Ureter (tissue), 1 donor: ENCODE results near the gene SPRED1. TPM values are rescaled to one million over a fixed set of nuclear protein-coding genes. Genes with fewer than 3 reads are reported as not detected.
"Not testable (repeated sequence)": the region's sequence is repeated elsewhere in the genome, so short reads cannot be mapped to it uniquely, and the experiment has no call there.

Source experiments
- DNase-seq: peaks from one replicate; pipeline ENCODE4 v3.0.0-alpha.2; 2020; ENCODE audit warnings: low spot score
- total RNA-seq: library from RNA; stranded (reverse); gene quantifications from one replicate; pipeline ENCODE4 v1.2.4, GENCODE V29; 2023
- donor health status: DM: yes; HTN: yes; CAD: no.

SPRED1 gene
- total RNA-seq, 1 donor from 2014 or later: 22.5 TPM

- no peak for DNase-seq
Measured at GRCh38 chr15:38231436-38231835, 21.2 kb upstream of the SPRED1 start.

DNA sequence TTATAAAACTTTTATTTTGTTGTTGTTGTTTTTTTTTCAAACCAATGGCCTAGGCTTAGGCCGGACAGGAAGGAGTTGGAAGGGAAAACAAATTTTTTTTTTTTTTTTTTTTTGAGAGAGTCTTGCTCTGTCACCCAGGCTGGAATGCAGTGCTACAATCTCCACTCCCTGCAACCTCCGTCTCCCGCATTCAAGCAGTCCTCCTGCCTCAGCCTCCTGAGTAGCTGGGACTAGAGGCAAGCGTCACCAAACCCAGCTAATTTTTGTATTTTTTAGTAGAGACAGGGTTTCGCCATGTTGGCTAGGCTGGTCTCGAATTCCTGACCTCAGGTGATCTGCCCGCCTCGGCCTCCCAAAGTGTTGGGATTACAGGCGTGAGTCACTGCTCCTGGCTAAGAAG, 15.6 kb upstream of the SPRED1 start:
- not testable (repeated sequence) for DNase-seq

- DNase-seq: no peak
Measured at GRCh38 chr15:38238311-38238710, 14.3 kb upstream of the SPRED1 start.

DNA sequence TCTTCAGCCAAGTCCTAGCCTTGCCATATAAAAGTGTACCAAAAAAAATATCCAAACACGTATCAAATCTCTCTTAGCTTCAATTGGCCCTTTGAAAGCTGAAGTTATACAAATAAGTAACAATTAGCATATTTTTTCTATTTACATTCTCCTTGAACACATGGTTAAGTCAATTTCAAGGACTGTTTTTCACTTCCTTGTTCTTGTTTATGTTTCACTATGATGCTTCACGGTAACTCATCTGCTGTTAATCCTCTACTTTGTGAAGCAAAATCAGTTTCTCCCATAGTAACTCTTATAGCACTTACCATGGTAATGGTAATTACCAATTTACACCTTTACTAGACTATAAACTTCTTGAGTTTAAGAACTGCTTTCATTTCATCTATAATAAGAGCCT, 10.6 kb upstream of the SPRED1 start:
- no peak for DNase-seq

- DNase-seq: no peak
Measured at GRCh38 chr15:38243278-38244055, 9.2 kb upstream of the SPRED1 start.

- no peak for DNase-seq
Measured at GRCh38 chr15:38247336-38247735, 5.3 kb upstream of the SPRED1 start.

GRCh38 chr15:38253351-38253781, 730 bp downstream of the SPRED1 start:
- no peak for DNase-seq

GRCh38 chr15:38254051-38254883, 1.6 kb downstream of the SPRED1 start:
- no peak for DNase-seq

GRCh38 chr15:38255690-38256089, 3.1 kb downstream of the SPRED1 start:
- DNase-seq: no peak

DNA sequence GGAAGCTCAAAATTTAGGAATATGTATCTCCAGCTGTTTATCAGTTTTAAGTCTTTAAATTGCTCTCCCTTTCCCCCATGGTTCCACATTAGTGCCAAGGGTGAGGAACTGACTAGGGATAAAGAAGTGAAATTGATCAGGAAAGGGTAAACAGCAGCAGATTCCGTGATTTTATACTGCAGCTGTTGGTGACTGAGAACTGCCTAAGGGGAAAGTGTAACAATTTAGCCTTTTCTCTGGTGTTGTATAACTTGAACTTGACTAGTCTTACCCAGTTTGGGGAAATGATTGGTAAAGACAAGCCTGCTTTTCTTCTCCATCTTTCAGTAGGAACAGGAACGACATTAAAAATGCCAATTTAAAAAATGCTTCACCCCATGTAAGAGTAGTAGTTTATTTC, 5.0 kb downstream of the SPRED1 start:
- no peak for DNase-seq

DNA sequence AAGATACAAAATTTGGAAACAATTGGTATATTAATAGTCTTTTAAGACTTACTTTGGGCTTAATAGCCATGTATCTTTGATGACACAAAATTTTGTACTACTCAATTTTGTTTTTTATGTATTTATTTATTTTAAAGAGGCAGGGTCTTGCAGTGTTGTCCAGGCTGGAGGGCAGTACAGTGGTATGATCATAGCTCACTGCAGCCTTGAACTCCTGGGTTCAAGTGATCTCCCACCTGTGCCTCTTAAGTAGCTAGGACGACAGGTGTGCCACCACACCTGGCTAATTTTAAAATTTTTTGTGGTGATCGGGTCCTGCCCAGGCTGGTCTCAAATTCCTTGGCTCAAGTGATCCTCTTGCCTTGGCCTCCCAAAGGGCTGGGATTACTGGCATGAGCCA, 6.5 kb downstream of the SPRED1 start:
- no peak for DNase-seq

DNA sequence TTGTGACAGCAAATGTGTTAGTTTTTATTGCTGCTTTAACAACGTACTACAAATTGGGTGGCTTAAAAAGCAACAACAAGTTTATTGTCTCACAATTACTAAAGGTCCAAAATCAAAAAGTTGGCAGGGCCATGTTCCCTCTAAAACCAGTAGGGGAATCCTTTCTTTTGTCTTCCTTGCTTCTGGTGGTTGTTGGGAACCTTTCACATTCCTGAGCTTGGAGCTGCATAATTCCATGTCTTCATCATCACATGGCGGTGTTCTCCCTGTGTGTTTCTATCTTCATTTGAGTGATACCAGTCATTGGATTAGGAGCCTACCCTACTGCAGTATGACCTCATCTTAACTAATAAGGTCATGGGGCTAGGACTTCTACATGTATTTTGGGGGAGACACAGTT, 7.4 kb downstream of the SPRED1 start:
- DNase-seq: no peak

GRCh38 chr15:38263251-38263650, 10.6 kb downstream of the SPRED1 start:
- no peak for DNase-seq

DNA sequence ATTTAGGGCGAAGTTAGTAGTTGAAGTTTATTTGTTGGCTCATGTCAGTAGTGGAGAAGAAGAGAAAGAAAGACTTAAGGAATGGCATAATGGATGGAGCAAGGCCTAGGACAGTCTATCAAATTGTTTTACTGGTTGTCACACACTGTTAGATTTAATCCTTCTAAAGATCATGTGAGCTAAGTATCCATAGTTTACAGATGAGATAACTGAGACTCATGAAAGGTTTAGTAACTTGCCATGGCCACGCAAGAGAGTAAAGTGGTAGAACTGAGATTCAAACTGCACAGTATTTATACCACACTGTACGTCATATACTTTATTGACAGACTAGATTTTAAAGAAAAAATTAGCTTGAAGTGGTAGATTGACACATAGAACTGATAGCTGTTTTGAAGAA, 11.4 kb downstream of the SPRED1 start:
- no peak for DNase-seq

DNA sequence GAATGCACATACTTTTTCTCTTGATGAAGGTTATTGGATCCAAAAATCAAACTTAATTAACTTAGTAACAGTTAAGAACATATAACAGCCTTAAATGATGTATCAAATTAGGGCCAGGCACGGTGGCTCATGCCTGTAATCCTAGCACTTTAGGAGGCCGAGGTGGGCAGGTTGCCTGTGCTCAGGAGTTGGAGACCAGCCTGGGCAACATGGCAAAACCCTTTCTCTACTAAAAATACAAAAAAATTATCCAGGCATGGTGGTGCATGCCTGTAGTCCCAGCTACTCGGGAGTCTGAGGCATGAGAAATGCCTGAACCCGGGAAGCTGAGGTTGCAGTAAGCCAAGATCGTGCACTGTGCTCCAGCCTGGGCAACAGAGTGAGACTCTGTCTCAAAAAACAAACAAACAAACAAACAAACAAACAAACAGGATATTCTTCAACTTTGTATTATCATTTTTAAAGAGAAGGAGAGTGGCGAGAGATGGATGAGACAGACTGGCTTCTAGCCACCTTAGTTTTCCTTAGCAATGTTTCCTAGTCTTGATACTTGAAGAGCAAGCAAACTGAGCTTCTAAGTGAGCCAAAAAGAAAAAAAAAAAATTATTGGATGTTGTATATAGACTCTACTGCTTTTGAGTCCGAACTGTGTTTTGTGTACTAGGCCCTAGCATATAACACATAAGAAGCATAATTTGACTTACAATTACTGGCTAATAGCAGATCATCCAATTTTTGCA, 13.8 kb downstream of the SPRED1 start:
- DNase-seq: no peak

- no peak for DNase-seq
Measured at GRCh38 chr15:38267421-38268022, 14.9 kb downstream of the SPRED1 start.

- DNase-seq: no peak
Measured at GRCh38 chr15:38271144-38271543, 18.5 kb downstream of the SPRED1 start.

DNA sequence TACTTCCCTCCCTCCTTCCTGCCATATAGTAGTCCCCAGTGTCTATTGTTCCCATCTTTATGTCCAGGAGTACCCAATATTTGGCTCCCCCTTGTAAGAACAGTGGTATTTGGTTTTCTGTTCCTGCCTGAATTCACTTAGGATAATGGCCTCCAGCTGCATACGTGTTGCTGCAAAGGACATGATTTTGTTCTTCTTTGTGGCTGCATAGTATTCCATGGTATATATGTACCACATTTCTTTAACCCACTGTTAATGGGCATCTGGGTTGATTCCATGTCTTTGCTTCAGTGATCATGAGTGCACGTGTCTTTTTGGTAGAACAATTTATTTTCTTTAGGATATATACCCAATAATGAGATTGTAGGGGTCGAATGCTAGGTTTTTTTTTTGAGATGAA, 19.3 kb downstream of the SPRED1 start:
- no peak for DNase-seq

- DNase-seq: not testable (repeated sequence)
Measured at GRCh38 chr15:38272431-38272830, 19.8 kb downstream of the SPRED1 start.

- DNase-seq: no peak
Measured at GRCh38 chr15:38274135-38274534, 21.5 kb downstream of the SPRED1 start.

DNA sequence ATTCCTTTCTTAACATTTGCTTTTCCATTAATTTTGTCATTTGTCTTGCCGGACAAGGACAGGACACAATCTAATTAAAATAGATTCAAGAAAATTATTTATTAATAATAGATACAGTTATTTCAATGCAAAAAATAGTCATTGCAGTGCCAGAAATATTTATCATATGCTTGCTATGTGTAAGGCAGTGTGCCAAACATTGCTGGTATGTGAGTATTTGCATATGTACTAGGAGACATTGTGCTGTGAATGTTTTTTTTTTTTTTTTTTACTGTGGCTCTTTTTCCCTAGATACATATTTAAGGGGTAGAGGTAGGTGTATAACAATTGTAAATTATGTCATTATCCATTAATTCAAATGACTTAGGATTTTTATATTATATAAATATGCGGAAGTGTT, 23.3 kb downstream of the SPRED1 start:
- no peak for DNase-seq

DNA sequence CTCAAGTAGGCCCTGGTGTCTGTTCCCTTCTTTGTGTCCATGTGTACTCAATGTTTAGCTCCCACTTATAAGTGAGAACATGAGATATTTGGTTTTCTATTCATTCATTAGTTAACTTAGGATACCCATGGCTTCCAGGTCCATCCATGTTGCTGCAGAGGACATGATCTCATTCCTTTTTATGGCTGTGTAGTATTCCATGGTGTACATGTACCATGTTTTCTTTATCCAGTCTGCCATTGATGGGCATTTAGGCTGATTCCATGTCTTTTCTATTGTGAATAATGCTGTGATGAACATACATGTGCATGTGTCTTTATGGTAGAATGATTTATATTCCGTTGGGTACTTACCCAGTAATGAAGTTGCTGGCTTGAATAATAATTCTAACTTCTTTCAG, 24.6 kb downstream of the SPRED1 start:
- DNase-seq: not testable (repeated sequence)
